ENCODE data around the gene PPFIBP2. TPM values are rescaled to one million over a fixed set of nuclear protein-coding genes. Genes with fewer than 3 reads are reported as not detected.
A peak's percentile ranks its signal among the peaks of the same experiment; 100 is the strongest.

PPFIBP2 gene
- total and polyA plus RNA-seq, 2 of the 13 experiments (the other 11 are each of a cell fraction or from before 2014, with no cell fraction given), result 15.0 to 52.5 TPM

DNA sequence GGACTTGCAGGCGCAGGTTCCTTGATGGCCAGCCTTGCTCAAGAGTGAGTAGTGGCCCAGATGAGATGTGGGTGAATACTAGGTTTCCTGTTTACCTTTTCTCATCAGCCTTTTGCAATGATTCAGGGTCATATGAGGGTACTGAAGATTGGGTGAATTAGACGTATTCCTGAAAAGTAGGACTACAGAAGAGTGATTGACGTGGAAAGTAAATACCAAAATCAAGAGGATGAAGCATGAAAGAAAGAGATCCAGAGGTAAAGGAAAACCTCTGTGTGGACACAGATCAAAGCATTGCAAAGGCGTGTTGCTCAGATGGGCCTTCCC is 99.6 kb downstream of the PPFIBP2 start (continued):
- TF ChIP-seq ZNF607 (CRISPR knock-in tag; IDR thresholded peaks at IDR 0.05; ENCODE audit: borderline replicate concordance) (no peak), CEBPG (CRISPR knock-in tag; IDR thresholded peaks at IDR 0.05) (peak; percentile 26; the same call in 1 of the 2 replicates), RXRB (CRISPR knock-in tag; IDR thresholded peaks at IDR 0.05; ENCODE audit: borderline replicate concordance) (peak; percentile 93), ZNF484 (CRISPR knock-in tag; IDR thresholded peaks at IDR 0.05; ENCODE audit: borderline replicate concordance, low read depth) (no peak), SIN3B (IDR thresholded peaks at IDR 0.05; ENCODE audit: low read length) (no peak), ZMYM3 (CRISPR knock-in tag; IDR thresholded peaks at IDR 0.05) (no peak), LCORL (IDR thresholded peaks at IDR 0.05) (no peak), LCORL (CRISPR knock-in tag; IDR thresholded peaks at IDR 0.05) (no peak), PHB2 (IDR thresholded peaks at IDR 0.05; ENCODE audit: partially characterized antibody) (no peak), XRCC5 (optimal IDR thresholded peaks at IDR 0.05; ENCODE audit: low read length) (no peak), ZNF530 (CRISPR knock-in tag; IDR thresholded peaks at IDR 0.05; ENCODE audit: low read depth) (no peak), ZNF570 (CRISPR knock-in tag; IDR thresholded peaks at IDR 0.05; ENCODE audit: borderline replicate concordance) (no peak), ZBTB38 (CRISPR knock-in tag; IDR thresholded peaks at IDR 0.05) (no peak), ZNF101 (CRISPR knock-in tag; IDR thresholded peaks at IDR 0.05; ENCODE audit: borderline replicate concordance, low read depth) (no peak), TBX2 (CRISPR knock-in tag; IDR thresholded peaks at IDR 0.05; ENCODE audit: borderline replicate concordance) (no peak), ZNF850 (CRISPR knock-in tag; conservative IDR thresholded peaks at IDR 0.05) (no peak), ZNF3 (CRISPR knock-in tag; IDR thresholded peaks at IDR 0.05) (no peak), GATAD1 (CRISPR knock-in tag; IDR thresholded peaks at IDR 0.05) (no peak), FOSL2 (CRISPR knock-in tag; IDR thresholded peaks at IDR 0.05) (peak; percentile 47; the same call in 1 of the 2 replicates)
- TF ChIP-seq, protein P1, sequence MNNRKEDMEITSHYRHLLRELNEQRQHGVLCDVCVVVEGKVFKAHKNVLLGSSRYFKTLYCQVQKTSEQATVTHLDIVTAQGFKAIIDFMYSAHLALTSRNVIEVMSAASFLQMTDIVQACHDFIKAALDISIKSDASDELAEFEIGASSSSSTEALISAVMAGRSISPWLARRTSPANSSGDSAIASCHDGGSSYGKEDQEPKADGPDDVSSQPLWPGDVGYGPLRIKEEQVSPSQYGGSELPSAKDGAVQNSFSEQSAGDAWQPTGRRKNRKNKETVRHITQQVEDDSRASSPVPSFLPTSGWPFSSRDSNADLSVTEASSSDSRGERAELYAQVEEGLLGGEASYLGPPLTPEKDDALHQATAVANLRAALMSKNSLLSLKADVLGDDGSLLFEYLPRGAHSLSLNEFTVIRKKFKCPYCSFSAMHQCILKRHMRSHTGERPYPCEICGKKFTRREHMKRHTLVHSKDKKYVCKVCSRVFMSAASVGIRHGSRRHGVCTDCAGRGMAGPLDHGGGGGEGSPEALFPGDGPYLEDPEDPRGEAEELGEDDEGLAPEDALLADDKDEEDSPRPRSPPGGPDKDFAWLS (CRISPR knock-in tag; IDR thresholded peaks at IDR 0.05; ENCODE audit: borderline replicate concordance), result no peak
- TF ChIP-seq, protein P2, sequence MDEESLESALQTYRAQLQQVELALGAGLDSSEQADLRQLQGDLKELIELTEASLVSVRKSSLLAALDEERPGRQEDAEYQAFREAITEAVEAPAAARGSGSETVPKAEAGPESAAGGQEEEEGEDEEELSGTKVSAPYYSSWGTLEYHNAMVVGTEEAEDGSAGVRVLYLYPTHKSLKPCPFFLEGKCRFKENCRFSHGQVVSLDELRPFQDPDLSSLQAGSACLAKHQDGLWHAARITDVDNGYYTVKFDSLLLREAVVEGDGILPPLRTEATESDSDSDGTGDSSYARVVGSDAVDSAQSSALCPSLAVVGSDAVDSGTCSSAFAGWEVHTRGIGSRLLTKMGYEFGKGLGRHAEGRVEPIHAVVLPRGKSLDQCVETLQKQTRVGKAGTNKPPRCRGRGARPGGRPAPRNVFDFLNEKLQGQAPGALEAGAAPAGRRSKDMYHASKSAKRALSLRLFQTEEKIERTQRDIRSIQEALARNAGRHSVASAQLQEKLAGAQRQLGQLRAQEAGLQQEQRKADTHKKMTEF (CRISPR knock-in tag; IDR thresholded peaks at IDR 0.05), result no peak
- TF ChIP-seq, protein P3, sequence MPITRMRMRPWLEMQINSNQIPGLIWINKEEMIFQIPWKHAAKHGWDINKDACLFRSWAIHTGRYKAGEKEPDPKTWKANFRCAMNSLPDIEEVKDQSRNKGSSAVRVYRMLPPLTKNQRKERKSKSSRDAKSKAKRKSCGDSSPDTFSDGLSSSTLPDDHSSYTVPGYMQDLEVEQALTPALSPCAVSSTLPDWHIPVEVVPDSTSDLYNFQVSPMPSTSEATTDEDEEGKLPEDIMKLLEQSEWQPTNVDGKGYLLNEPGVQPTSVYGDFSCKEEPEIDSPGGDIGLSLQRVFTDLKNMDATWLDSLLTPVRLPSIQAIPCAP (CRISPR knock-in tag; IDR thresholded peaks at IDR 0.05; ENCODE audit: low read depth), result no peak
- TF ChIP-seq, protein P4, sequence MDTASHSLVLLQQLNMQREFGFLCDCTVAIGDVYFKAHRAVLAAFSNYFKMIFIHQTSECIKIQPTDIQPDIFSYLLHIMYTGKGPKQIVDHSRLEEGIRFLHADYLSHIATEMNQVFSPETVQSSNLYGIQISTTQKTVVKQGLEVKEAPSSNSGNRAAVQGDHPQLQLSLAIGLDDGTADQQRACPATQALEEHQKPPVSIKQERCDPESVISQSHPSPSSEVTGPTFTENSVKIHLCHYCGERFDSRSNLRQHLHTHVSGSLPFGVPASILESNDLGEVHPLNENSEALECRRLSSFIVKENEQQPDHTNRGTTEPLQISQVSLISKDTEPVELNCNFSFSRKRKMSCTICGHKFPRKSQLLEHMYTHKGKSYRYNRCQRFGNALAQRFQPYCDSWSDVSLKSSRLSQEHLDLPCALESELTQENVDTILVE (CRISPR knock-in tag; IDR thresholded peaks at IDR 0.05), result no peak
- TF ChIP-seq, protein P5, sequence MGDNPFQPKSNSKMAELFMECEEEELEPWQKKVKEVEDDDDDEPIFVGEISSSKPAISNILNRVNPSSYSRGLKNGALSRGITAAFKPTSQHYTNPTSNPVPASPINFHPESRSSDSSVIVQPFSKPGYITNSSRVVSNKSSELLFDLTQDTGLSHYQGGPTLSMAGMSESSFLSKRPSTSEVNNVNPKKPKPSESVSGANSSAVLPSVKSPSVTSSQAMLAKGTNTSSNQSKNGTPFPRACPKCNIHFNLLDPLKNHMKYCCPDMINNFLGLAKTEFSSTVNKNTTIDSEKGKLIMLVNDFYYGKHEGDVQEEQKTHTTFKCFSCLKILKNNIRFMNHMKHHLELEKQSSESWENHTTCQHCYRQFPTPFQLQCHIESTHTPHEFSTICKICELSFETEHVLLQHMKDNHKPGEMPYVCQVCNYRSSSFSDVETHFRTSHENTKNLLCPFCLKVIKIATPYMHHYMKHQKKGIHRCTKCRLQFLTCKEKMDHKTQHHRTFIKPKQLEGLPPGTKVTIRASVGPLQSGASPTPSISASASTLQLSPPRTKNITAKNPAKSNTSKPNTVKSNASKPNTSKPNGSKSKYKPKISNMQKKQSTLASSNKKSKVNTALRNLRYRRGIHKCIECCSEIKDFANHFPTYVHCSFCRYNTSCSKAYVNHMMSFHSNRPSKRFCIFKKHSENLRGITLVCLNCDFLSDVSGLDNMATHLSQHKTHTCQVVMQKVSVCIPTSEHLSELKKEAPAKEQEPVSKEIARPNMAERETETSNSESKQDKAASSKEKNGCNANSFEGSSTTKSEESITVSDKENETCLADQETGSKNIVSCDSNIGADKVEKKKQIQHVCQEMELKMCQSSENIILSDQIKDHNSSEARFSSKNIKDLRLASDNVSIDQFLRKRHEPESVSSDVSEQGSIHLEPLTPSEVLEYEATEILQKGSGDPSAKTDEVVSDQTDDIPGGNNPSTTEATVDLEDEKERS (CRISPR knock-in tag; IDR thresholded peaks at IDR 0.05), result no peak
